GM06990 (cell line): ENCODE data around the gene FASN.

ENCODE experiments used
- DNase-seq: peaks from one replicate; pipeline ENCODE4 v3.0.0-alpha.2; 2011; ENCODE audit not compliant: insufficient read length; ENCODE audit errors: extremely low read depth
- H3K27me3 ChIP-seq: replicated peaks from 2 replicates; pipeline ENCODE4 v1.6.0; 2011; ENCODE audit warnings: low read length; ENCODE audit not compliant: control insufficient read depth, insufficient read depth
- H3K36me3 ChIP-seq: 2 replicates; pipeline ENCODE4 v1.5.1; 2011; ENCODE audit warnings: low read length; ENCODE audit not compliant: control insufficient read depth, insufficient read depth
- H3K4me3 ChIP-seq: replicated peaks from 2 replicates; pipeline ENCODE4 v1.5.1; 2011; ENCODE audit warnings: low read depth, mild to moderate bottlenecking, control low read depth, low read length
- CTCF ChIP-seq: IDR thresholded peaks from 2 replicates; pipeline ENCODE4 v1.5.1; 2011; ENCODE audit warnings: low read length, control low read depth, mild to moderate bottlenecking, inconsistent platforms; ENCODE audit not compliant: insufficient read depth, poor library complexity, severe bottlenecking

FASN gene

DNA sequence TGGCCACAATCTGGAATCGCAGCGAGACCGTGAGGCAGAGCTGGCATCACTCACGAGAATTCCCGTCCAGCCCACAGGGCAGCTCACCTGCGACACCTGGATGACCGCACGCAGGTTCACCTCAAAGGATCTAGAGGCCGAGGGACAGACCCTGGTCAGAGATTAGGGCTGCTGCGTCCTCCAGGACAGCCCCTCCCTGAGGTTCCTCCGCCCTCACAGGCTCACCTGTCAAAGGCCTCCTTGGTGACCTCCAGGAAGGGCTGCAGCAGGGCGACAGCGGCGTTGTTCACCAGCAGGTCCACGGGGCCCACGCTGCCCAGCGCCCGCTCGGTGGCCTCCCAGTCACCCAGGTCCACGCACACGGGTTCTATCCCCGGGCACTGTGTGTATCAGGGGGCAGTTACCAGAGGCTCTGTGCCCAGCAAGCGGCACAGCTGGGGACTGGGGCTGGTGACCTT is 61.4 kb downstream of the FASN start:
- H3K36me3 ChIP-seq, result no peaks in the 10 kb centered on the region
- H3K27me3 ChIP-seq, result no peaks in the 10 kb centered on the region
- H3K4me3 ChIP-seq, result peak overlapping the region; percentile 73
- no peak for DNase-seq
- TF ChIP-seq CTCF, result no peak

GRCh38 chr17:82035956-82036633 is 61.9 kb downstream of the FASN start:
- Histone ChIP-seq H3K36me3 (no peaks in the 10 kb centered on the region), H3K27me3 (no peaks in the 10 kb centered on the region), H3K4me3 (peak overlapping the region; percentile 73)
- TF ChIP-seq CTCF, result no peak
- no peak for DNase-seq

DNA sequence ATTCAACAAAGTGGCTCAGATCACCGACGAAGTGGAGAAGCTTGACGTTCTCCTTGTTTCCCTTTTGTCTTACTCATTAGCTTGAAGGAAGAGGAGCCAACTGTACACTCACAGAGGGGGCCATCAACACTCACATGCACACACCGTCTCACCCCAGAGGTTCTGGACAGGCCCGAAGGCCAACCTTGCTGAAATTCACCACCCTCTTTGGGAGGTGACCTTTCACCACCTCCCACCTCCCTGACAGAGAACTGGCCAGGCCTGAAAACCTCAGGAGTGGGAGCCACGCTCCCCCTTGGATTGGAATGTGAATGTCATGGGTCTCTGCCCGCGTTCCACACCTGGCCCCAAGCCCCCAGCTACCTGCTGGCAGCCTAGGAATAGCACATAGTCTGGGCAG is 62.5 kb downstream of the FASN start:
- Histone ChIP-seq H3K36me3 (no peaks in the 10 kb centered on the region), H3K4me3 (no peak overlapping the region), H3K27me3 (no peaks in the 10 kb centered on the region)
- DNase-seq, result no peak
- no peak for TF ChIP-seq CTCF

DNA sequence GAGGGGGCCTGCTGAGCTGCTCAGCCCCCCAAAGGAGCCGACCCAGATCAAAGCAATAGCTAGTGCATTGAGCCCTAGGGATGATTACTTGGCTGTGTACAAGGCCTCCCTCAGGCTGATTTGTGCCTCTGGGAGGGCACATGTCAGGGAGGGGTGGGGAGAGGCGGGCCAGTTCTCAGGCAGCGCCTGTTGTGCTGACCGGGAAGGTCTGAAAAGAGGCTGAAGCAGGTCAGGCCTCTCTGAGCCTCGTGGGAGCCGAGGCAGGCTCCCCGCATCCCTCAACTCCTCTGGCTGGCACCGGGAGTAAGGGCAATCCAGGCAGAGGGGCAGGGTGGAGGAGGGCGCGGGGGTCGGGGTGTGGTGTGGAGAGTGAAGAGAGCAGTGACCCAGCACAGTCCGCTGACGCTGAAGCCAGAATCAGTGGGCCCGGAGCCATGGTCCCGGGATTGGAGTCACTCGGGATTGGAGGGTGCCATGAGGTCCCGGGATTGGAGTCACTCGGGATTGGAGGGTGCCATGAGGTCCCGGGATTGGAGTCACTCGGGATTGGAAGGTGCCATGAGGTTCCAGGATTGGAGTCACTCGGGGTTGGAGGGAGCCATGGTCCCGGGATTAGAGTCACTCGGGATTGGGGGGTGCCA is 63.5 kb downstream of the FASN start:
- TF ChIP-seq CTCF, result no peak
- no peak overlapping the region for H3K4me3 ChIP-seq
- H3K27me3 ChIP-seq, result no peaks in the 10 kb centered on the region
- no peaks in the 10 kb centered on the region for H3K36me3 ChIP-seq
- DNase-seq, result no peak

GRCh38 chr17:82033359-82034085 is 64.5 kb downstream of the FASN start:
- no peak for DNase-seq
- Histone ChIP-seq H3K4me3 (no peak overlapping the region), H3K36me3 (no peaks in the 10 kb centered on the region; the same call in 1 of the 2 replicates), H3K27me3 (no peaks in the 10 kb centered on the region)
- no peak for TF ChIP-seq CTCF
